ENCODE measurements around the gene SMIM36.

DNA sequence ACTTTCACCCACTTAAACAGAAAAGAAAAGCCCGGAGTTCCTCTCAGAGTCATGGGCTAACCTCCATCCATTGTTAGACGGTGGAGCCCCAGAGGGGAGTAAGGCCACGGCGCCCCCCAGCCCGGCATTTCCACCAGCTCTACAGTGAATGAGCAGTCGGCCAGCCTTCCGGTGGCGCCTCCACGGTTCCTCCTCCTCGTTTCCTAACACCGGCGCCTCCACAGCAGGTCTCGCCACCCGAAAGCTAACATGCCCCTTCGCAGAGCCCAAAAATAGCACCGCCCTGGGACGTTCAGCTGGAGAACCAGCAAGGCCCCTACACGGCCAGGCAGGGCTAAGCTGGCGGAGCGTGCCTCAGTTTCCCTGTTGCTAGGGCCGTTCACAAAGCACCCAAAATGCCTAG is 90.5 kb downstream of the SMIM36 start:
- TF ChIP-seq, protein P1, sequence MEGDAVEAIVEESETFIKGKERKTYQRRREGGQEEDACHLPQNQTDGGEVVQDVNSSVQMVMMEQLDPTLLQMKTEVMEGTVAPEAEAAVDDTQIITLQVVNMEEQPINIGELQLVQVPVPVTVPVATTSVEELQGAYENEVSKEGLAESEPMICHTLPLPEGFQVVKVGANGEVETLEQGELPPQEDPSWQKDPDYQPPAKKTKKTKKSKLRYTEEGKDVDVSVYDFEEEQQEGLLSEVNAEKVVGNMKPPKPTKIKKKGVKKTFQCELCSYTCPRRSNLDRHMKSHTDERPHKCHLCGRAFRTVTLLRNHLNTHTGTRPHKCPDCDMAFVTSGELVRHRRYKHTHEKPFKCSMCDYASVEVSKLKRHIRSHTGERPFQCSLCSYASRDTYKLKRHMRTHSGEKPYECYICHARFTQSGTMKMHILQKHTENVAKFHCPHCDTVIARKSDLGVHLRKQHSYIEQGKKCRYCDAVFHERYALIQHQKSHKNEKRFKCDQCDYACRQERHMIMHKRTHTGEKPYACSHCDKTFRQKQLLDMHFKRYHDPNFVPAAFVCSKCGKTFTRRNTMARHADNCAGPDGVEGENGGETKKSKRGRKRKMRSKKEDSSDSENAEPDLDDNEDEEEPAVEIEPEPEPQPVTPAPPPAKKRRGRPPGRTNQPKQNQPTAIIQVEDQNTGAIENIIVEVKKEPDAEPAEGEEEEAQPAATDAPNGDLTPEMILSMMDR (conservative IDR thresholded peaks at IDR 0.05; ENCODE audit: low read length): no peak
- TF ChIP-seq EZH2phosphoT487 (IDR thresholded peaks at IDR 0.05; ENCODE audit: borderline replicate concordance): no peak
